OCI-LY7 (cell line): ENCODE data around the gene CHTF8. TPM values are rescaled to one million over a fixed set of nuclear protein-coding genes. Genes with fewer than 3 reads are reported as not detected.
A peak's percentile ranks its signal among the peaks of the same experiment; 100 is the strongest.
"Not testable (repeated sequence)": the region's sequence is repeated elsewhere in the genome, so short reads cannot be mapped to it uniquely, and the experiment has no call there.

Experiments
- BruUV-seq: library from RNA; stranded (reverse); fragments of 400-500 nt; replicated peaks from 2 replicates; lab custom pipeline; 2021; lab: Mats Ljungman, UMichigan
- CTCF ChIA-PET: fragments of 300-600 bp; sonication (Branson Sonifier 250); formaldehyde crosslinking; loops from one replicate; lab custom pipeline; 2022; ENCODE audit warnings: antibody characterized with exemption; ENCODE audit not compliant: unreplicated experiment; lab: Charles Lee
- POLR2A ChIA-PET: fragments of 300-600 bp; sonication (Branson Sonifier 250); formaldehyde crosslinking; loops from one replicate; lab custom pipeline; 2022; ENCODE audit warnings: antibody characterized with exemption; lab: Charles Lee
- DNase-seq: peaks from one replicate; pipeline ENCODE4 v3.0.0-alpha.2; 2015; ENCODE audit warnings: low spot score
- H2AFZ ChIP-seq: fragments of 200-600 bp; sonication (generic), shearing (Covaris generic); 2 replicates; pipeline ENCODE4 v1.6.1; 2014; ENCODE audit warnings: mild to moderate bottlenecking, antibody characterized with exemption, low read length, moderate library complexity
- H3K27ac ChIP-seq: fragments of 200-600 bp; sonication (generic); 2 replicates; pipeline ENCODE4 v1.5.1; 2014; ENCODE audit warnings: mixed run types, low read depth, mild to moderate bottlenecking, moderate library complexity, low read length, inconsistent platforms; ENCODE audit not compliant: poor library complexity, severe bottlenecking
- H3K36me3 ChIP-seq: fragments of 200-600 bp; sonication (generic); 2 replicates; pipeline ENCODE4 v1.6.1; 2014; ENCODE audit warnings: mild to moderate bottlenecking, antibody characterized with exemption, low read length, moderate library complexity, mixed read lengths; ENCODE audit not compliant: insufficient read depth
- H3K4me1 ChIP-seq: fragments of 200-600 bp; sonication (generic); 2 replicates; pipeline ENCODE4 v1.5.1; 2014; ENCODE audit warnings: mild to moderate bottlenecking, low read length; ENCODE audit not compliant: insufficient read depth, poor library complexity, severe bottlenecking
- H3K4me2 ChIP-seq: fragments of 200-600 bp; sonication (generic); 2 replicates; pipeline ENCODE4 v1.6.1; 2014; ENCODE audit warnings: mild to moderate bottlenecking, low read length
- H3K4me3 ChIP-seq: fragments of 200-600 bp; sonication (generic); 2 replicates; pipeline ENCODE4 v1.5.1; 2014; ENCODE audit warnings: mild to moderate bottlenecking, low read depth, low read length; ENCODE audit not compliant: poor library complexity, severe bottlenecking
- H3K79me2 ChIP-seq: fragments of 200-600 bp; sonication (generic); 2 replicates; pipeline ENCODE4 v1.6.1; 2016; ENCODE audit warnings: low read depth, mild to moderate bottlenecking, low read length, moderate library complexity, mixed read lengths; ENCODE audit not compliant: insufficient read depth
- H3K9me2 ChIP-seq: fragments of 200-600 bp; sonication (generic); 2 replicates; pipeline ENCODE4 v1.6.1; 2016; ENCODE audit warnings: mild to moderate bottlenecking, low read length, mixed read lengths; ENCODE audit not compliant: insufficient read depth
- H3K9me3 ChIP-seq: fragments of 200-600 bp; sonication (generic); 2 replicates; pipeline ENCODE4 v1.6.1; 2014; ENCODE audit warnings: mild to moderate bottlenecking, mixed run types, low read length, mixed read lengths
- H4K20me1 ChIP-seq: fragments of 200-600 bp; sonication (generic); 2 replicates; pipeline ENCODE4 v1.6.1; 2014; ENCODE audit warnings: mild to moderate bottlenecking, antibody characterized with exemption, low read length, moderate library complexity, mixed read lengths; ENCODE audit not compliant: insufficient read depth
- CTCF ChIP-seq: fragments of 200-600 bp; sonication (generic); conservative IDR thresholded peaks from 2 replicates; pipeline ENCODE4 v1.5.1; 2014; ENCODE audit warnings: mild to moderate bottlenecking, antibody characterized with exemption, low read length, moderate library complexity, mixed read lengths
- EZH2phosphoT487 ChIP-seq: fragments of 200-600 bp; sonication (generic); IDR thresholded peaks from 2 replicates; pipeline ENCODE4 v1.6.1; 2018; ENCODE audit warnings: low read depth, borderline replicate concordance, mild to moderate bottlenecking, mixed run types, antibody characterized with exemption, low read length, moderate library complexity, mixed read lengths
- intact Hi-C: fragments of 100-400 bp; cut with micrococcal nuclease; formaldehyde crosslinking; loops from one replicate; pipeline ENCODE4 v1.10.0; 2022; ENCODE audit not compliant: unreplicated experiment
- total RNA-seq, 2 experiments: library from RNA; depleted of rRNA in 1 of 2; stranded (reverse); fragments of >200 nt in 1 of 2; shearing (Covaris generic) in 1 of 2; gene quantifications; 2 replicates each; pipeline ENCODE4 v1.2.3, GENCODE V29; 2014 to 2022

The CHTF8 gene
- total RNA-seq, 2 experiments from 2014 or later, result 58.8 to 151 TPM

- no peaks in the 10 kb centered on the region for H3K4me1 ChIP-seq
- no peak overlapping the region for H3K27ac ChIP-seq
- H3K4me3 ChIP-seq, result no peak overlapping the region
- TF ChIP-seq EZH2phosphoT487, result no peak
- no peak for TF ChIP-seq CTCF
- ChIA-PET POLR2A (interaction anchor here (0.6 to 1.3 kb wide), 5 partner anchors 8 to 53 kb away, joined by 3 to 5 read pairs (median 3); no protein-coding TSS in a partner anchor), CTCF (no interaction called here)
- H3K9me3 ChIP-seq, result no peaks in the 10 kb centered on the region
- peaks cover 95% of the 10 kb centered on the region for H3K36me3 ChIP-seq
- no peak overlapping the region for H2AFZ ChIP-seq
- H4K20me1 ChIP-seq, result no peaks in the 10 kb centered on the region
- intact Hi-C loops, result no loop called here
- no peaks in the 10 kb centered on the region for H3K9me2 ChIP-seq
- H3K79me2 ChIP-seq, result no peaks in the 10 kb centered on the region
- no TSS peak for BruUV-seq
- no peak overlapping the region for H3K4me2 ChIP-seq
- DNase-seq, result no peak
Observed at GRCh38 chr16:69157196-69157595, 24.8 kb upstream of the CHTF8 start.

GRCh38 chr16:69150146-69150865, 17.9 kb upstream of the CHTF8 start:
- no peaks in the 10 kb centered on the region for H3K9me2 ChIP-seq
- H3K79me2 ChIP-seq, result peaks cover 6% of the 10 kb centered on the region; the same call in 1 of the 2 replicates
- BruUV-seq, result no TSS peak
- H4K20me1 ChIP-seq, result no peaks in the 10 kb centered on the region
- H3K9me3 ChIP-seq, result no peaks in the 10 kb centered on the region
- no peak overlapping the region for H3K4me2 ChIP-seq
- H3K4me1 ChIP-seq, result no peaks in the 10 kb centered on the region
- ChIA-PET CTCF (no interaction called here), POLR2A (interaction anchor here (0.6 to 1.5 kb wide), 5 partner anchors 17 to 327 kb away, joined by 3 to 6 read pairs (median 5); partner anchors contain the start of genes CHTF8 and UTP4)
- H2AFZ ChIP-seq, result no peak overlapping the region
- DNase-seq, result peak; percentile 74
- H3K4me3 ChIP-seq, result no peak overlapping the region
- intact Hi-C loops, result loop anchor here (1.0 kb wide), 1 partner anchor 137 kb away; no protein-coding TSS in a partner anchor
- H3K36me3 ChIP-seq, result peaks cover 89% of the 10 kb centered on the region
- TF ChIP-seq CTCF (peak; percentile 92), EZH2phosphoT487 (no peak)
- no peak overlapping the region for H3K27ac ChIP-seq

- intact Hi-C loops, result loop anchor here (1.0 kb wide), 1 partner anchor 138 kb away; no protein-coding TSS in a partner anchor
- H3K4me3 ChIP-seq, H3K27ac ChIP-seq, H3K79me2 ChIP-seq, CTCF ChIA-PET, H3K9me3 ChIP-seq, H3K4me2 ChIP-seq, H2AFZ ChIP-seq, H3K9me2 ChIP-seq, H4K20me1 ChIP-seq, DNase-seq, BruUV-seq, H3K4me1 ChIP-seq: not testable (repeated sequence)
- H3K36me3 ChIP-seq, result peaks cover 88% of the 10 kb centered on the region
- POLR2A ChIA-PET, result interaction anchor here (0.6 to 0.9 kb wide), 4 partner anchors 18 to 138 kb away, joined by 3 to 5 read pairs (median 4); no protein-coding TSS in a partner anchor
Observed at GRCh38 chr16:69149621-69150020, 17.2 kb upstream of the CHTF8 start.
